PC-3 (cell line): ENCODE measurements around the gene FOXO1. TPM values are rescaled to one million over a fixed set of nuclear protein-coding genes. Genes with fewer than 3 reads are reported as not detected.

Source experiments
- ATAC-seq: fragments of 200-7000 bp; cut with Tn5 transposase; 2 replicates; pipeline ENCODE4 v1.9.1; 2020; ENCODE audit warnings: mild to moderate bottlenecking, moderate library complexity
- BruUV-seq: library from RNA; stranded (reverse); fragments of 400-500 nt; replicated peaks from 2 replicates; lab custom pipeline; 2021; lab: Mats Ljungman, UMichigan
- CTCF ChIA-PET: fragments of 300-600 bp; sonication (Branson Sonifier 250); formaldehyde crosslinking; loops from one replicate; lab custom pipeline; 2022; ENCODE audit warnings: antibody characterized with exemption; lab: Charles Lee
- POLR2A ChIA-PET: fragments of 300-600 bp; sonication (Branson Sonifier 250); formaldehyde crosslinking; loops from one replicate; lab custom pipeline; 2022; ENCODE audit warnings: antibody characterized with exemption; ENCODE audit not compliant: unreplicated experiment; lab: Charles Lee
- DNase-seq: peaks from one replicate; pipeline ENCODE4 v3.0.0-alpha.2; 2015
- H2AFZ ChIP-seq: fragments of 300-600 bp; sonication (generic); 2 replicates; pipeline ENCODE4 v1.6.0; 2016; ENCODE audit warnings: antibody characterized with exemption, low read length
- H3F3A ChIP-seq: fragments of 300-600 bp; sonication (generic); one replicate; pipeline ENCODE4 v1.6.0; 2017; ENCODE audit warnings: antibody characterized with exemption, low read length, control low read depth, mild to moderate bottlenecking; ENCODE audit not compliant: unreplicated experiment
- H3K27ac ChIP-seq: fragments of 300-600 bp; sonication (generic); 2 replicates; pipeline ENCODE4 v1.5.1; 2016; ENCODE audit warnings: mild to moderate bottlenecking, low read length
- H3K27me3 ChIP-seq: fragments of 300-600 bp; sonication (generic); 2 replicates; pipeline ENCODE4 v1.6.1; 2016; ENCODE audit warnings: low read length, mixed read lengths
- H3K36me3 ChIP-seq: fragments of 300-600 bp; sonication (generic); 2 replicates; pipeline ENCODE4 v1.6.1; 2016; ENCODE audit warnings: low read depth, mixed run types, low read length, mixed read lengths
- H3K4me1 ChIP-seq: fragments of 300-600 bp; sonication (generic); 2 replicates; pipeline ENCODE4 v1.5.1; 2016; ENCODE audit warnings: low read length; ENCODE audit not compliant: insufficient read depth
- H3K4me2 ChIP-seq: fragments of 300-600 bp; sonication (generic); 2 replicates; pipeline ENCODE4 v1.6.0; 2016; ENCODE audit warnings: low read length
- H3K4me3 ChIP-seq: fragments of 300-600 bp; sonication (generic); 2 replicates; pipeline ENCODE4 v1.5.1; 2016; ENCODE audit warnings: mild to moderate bottlenecking, low read length, mixed read lengths
- H3K79me2 ChIP-seq: fragments of 300-600 bp; sonication (generic); 2 replicates; pipeline ENCODE4 v1.6.1; 2017; ENCODE audit warnings: low read length, mixed read lengths
- H3K9ac ChIP-seq: fragments of 300-600 bp; sonication (generic); 2 replicates; pipeline ENCODE4 v1.6.0; 2016; ENCODE audit warnings: mild to moderate bottlenecking, low read length
- H3K9me2 ChIP-seq: fragments of 300-600 bp; sonication (generic); replicated peaks from 2 replicates; pipeline ENCODE4 v1.6.1; 2016; ENCODE audit warnings: mixed run types, low read length, mixed read lengths
- H3K9me3 ChIP-seq: fragments of 300-600 bp; sonication (generic); 2 replicates; pipeline ENCODE4 v1.6.1; 2016; ENCODE audit warnings: low read length, mixed read lengths
- H4K20me1 ChIP-seq: fragments of 300-600 bp; sonication (generic); 2 replicates; pipeline ENCODE4 v1.6.1; 2016; ENCODE audit warnings: low read length, mixed read lengths
- CTCF ChIP-seq: fragments of 300-600 bp; sonication (generic); conservative IDR thresholded peaks from 2 replicates; pipeline ENCODE4 v1.5.1; 2017; ENCODE audit warnings: antibody characterized with exemption, low read depth, mild to moderate bottlenecking, low read length
- EZH2 ChIP-seq: fragments of 300-600 bp; sonication (generic); IDR thresholded peaks from one replicate; pipeline ENCODE4 v1.6.1; 2017; ENCODE audit warnings: antibody characterized with exemption, mild to moderate bottlenecking, low read length; ENCODE audit not compliant: unreplicated experiment
- EZH2phosphoT487 ChIP-seq: fragments of 300-600 bp; sonication (generic); IDR thresholded peaks from 2 replicates; pipeline ENCODE4 v1.6.1; 2018; ENCODE audit warnings: mild to moderate bottlenecking, antibody characterized with exemption, low read length, borderline replicate concordance
- intact Hi-C: fragments of 100-400 bp; cut with micrococcal nuclease; formaldehyde crosslinking; loops from 2 replicates; pipeline ENCODE4 v1.9.0; 2023
- total RNA-seq: library from RNA; depleted of rRNA; stranded (reverse); fragments of >200 nt; gene quantifications from 2 replicates; pipeline ENCODE4 v1.2.3, GENCODE V29; 2014

Gene FOXO1
- total RNA-seq, 1 experiment from 2014 or later = 2.7 TPM

GRCh38 chr13:40540328-40541044, 126.0 kb downstream of the FOXO1 start:
- Histone ChIP-seq H3K27ac (peak overlapping the region; percentile 56), H3K9me2 (no peaks in the 10 kb centered on the region)
- BruUV-seq = no TSS peak

GRCh38 chr13:40539576-40540327, 126.7 kb downstream of the FOXO1 start:
- no peaks in the 10 kb centered on the region for H4K20me1 ChIP-seq
- ATAC-seq (no peak), DNase-seq (no peak)
- no peaks in the 10 kb centered on the region for H3K9me3 ChIP-seq
- no peak overlapping the region for H2AFZ ChIP-seq
- no peak overlapping the region for H3K4me3 ChIP-seq
- ChIA-PET CTCF (no interaction called here), POLR2A (no interaction called here)
- H3K4me2 ChIP-seq = peak overlapping the region; percentile 67
- no peaks in the 10 kb centered on the region for H3F3A ChIP-seq
- no peaks in the 10 kb centered on the region for H3K27me3 ChIP-seq
- BruUV-seq = no TSS peak
- intact Hi-C loops = loop anchor here (10.0 kb wide), 1 partner anchor 135 kb away; no protein-coding TSS in a partner anchor
- H3K27ac ChIP-seq = peak overlapping the region; percentile 56
- no peak overlapping the region for H3K9ac ChIP-seq
- TF ChIP-seq EZH2phosphoT487 (no peak), EZH2 (no peak), CTCF (no peak)
- peaks cover 17% of the 10 kb centered on the region for H3K4me1 ChIP-seq
- H3K36me3 ChIP-seq = no peaks in the 10 kb centered on the region
- H3K9me2 ChIP-seq = no peaks in the 10 kb centered on the region
- H3K79me2 ChIP-seq = no peaks in the 10 kb centered on the region

More at GRCh38 chr13:40540328-40541044, 126.0 kb downstream of the FOXO1 start:
- TF ChIP-seq EZH2 = no peak
- no peak for TF ChIP-seq EZH2phosphoT487
- no peak for TF ChIP-seq CTCF
- H3K4me3 ChIP-seq = no peak overlapping the region
- ChIA-PET POLR2A (no interaction called here), CTCF (no interaction called here)
- H3K27me3 ChIP-seq = no peaks in the 10 kb centered on the region
- intact Hi-C loops = loop anchor here (10.0 kb wide), 1 partner anchor 136 kb away; no protein-coding TSS in a partner anchor
- H3F3A ChIP-seq = no peaks in the 10 kb centered on the region
- peaks cover 17% of the 10 kb centered on the region for H3K4me1 ChIP-seq
- no peaks in the 10 kb centered on the region for H4K20me1 ChIP-seq
- H3K4me2 ChIP-seq = peak overlapping the region; percentile 67
- DNase-seq (peak; percentile 84), ATAC-seq (peak; percentile 98)
- H3K79me2 ChIP-seq = no peaks in the 10 kb centered on the region
- H2AFZ ChIP-seq = no peak overlapping the region
- no peaks in the 10 kb centered on the region for H3K36me3 ChIP-seq
- no peak overlapping the region for H3K9ac ChIP-seq
- H3K9me3 ChIP-seq = no peaks in the 10 kb centered on the region
